ENCODE measurements around the gene NSUN7. TPM values are rescaled to one million over a fixed set of nuclear protein-coding genes. Genes with fewer than 3 reads are reported as not detected.
A peak's percentile ranks its signal among the peaks of the same experiment; 100 is the strongest.
"Not testable (repeated sequence)": the region's sequence is repeated elsewhere in the genome, so short reads cannot be mapped to it uniquely, and the experiment has no call there.

Gene NSUN7
- total RNA-seq, 4 donors from 2014 or later: 2.1 to 8.7 (median 2.9) TPM

GRCh38 chr4:40808926-40809457 lies 59.2 kb downstream of the NSUN7 start:
- no peak for TF ChIP-seq POLR2AphosphoS5 (IDR thresholded peaks at IDR 0.05)
- no peak for TF ChIP-seq CTCF (IDR thresholded peaks at IDR 0.05)
- TF ChIP-seq POLR2A (IDR thresholded peaks at IDR 0.05): no peak
- no peak for TF ChIP-seq EP300 (IDR thresholded peaks at IDR 0.05)
- 87% methylated on average over 8 of the region's 8 CpGs; no CpG with 5 or more reads in 1 of the 2 donors for WGBS, 2 donors (ENCODE audit: low coverage in 1 of 2)

GRCh38 chr4:40811956-40812355 lies 62.2 kb downstream of the NSUN7 start:
- Histone ChIP-seq H3K4me3 (no peak overlapping the region), H3K4me1 (peaks cover 0 to 6% (median 0%) of the 10 kb centered on the region in 3 donors), H3K27ac (peak overlapping the region in 2 of 4 donors; percentile 20 to 32), H3K9me3 (no peaks in the 10 kb centered on the region), H3K27me3 (no peaks in the 10 kb centered on the region), H3K36me3 (peaks cover 0 to 41% of the 10 kb centered on the region in 2 donors)
- TF ChIP-seq CTCF (IDR thresholded peaks at IDR 0.05) (no peak), POLR2A (IDR thresholded peaks at IDR 0.05) (no peak), POLR2AphosphoS5 (IDR thresholded peaks at IDR 0.05) (no peak), EP300 (IDR thresholded peaks at IDR 0.05) (no peak)
- WGBS, 2 donors (ENCODE audit: low coverage in 1 of 2): 52 to 60% methylated on average over 7 of the region's 7 CpGs
- no peak for ATAC-seq

More at GRCh38 chr4:40808926-40809457, 59.2 kb downstream of the NSUN7 start:
- H3K9me3 ChIP-seq: no peaks in the 10 kb centered on the region
- peaks cover 0 to 12% (median 0%) of the 10 kb centered on the region in 3 donors for H3K4me1 ChIP-seq
- no peak overlapping the region for H3K4me3 ChIP-seq
- no peak overlapping the region for H3K27ac ChIP-seq
- H3K36me3 ChIP-seq: peaks cover 0 to 14% of the 10 kb centered on the region in 2 donors
- ATAC-seq: no peak
- H3K27me3 ChIP-seq: no peaks in the 10 kb centered on the region

- H3K36me3 ChIP-seq: peaks cover 0 to 45% of the 10 kb centered on the region in 2 donors
- H3K4me1 ChIP-seq: peaks cover 0 to 2% (median 0%) of the 10 kb centered on the region in 3 donors
- H3K9me3 ChIP-seq: no peaks in the 10 kb centered on the region
- 85 to 94% methylated on average over 7 to 8 of the region's 8 CpGs for WGBS, 2 donors (ENCODE audit: low coverage in 1 of 2)
- no peaks in the 10 kb centered on the region for H3K27me3 ChIP-seq
- H3K27ac ChIP-seq: peak overlapping the region in 2 of 4 donors; percentile 20 to 32
- ATAC-seq: no peak
- TF ChIP-seq EP300 (IDR thresholded peaks at IDR 0.05) (no peak), POLR2AphosphoS5 (IDR thresholded peaks at IDR 0.05) (no peak), CTCF (IDR thresholded peaks at IDR 0.05) (no peak), POLR2A (IDR thresholded peaks at IDR 0.05) (no peak)
- no peak overlapping the region for H3K4me3 ChIP-seq
These were observed 62.6 kb downstream of the NSUN7 start for GRCh38 chr4:40812386-40812785.

- ATAC-seq: no peak
- no peak overlapping the region for H3K4me3 ChIP-seq
- peak overlapping the region in 1 of 4 donors; percentile 32 for H3K27ac ChIP-seq
- H3K36me3 ChIP-seq: peaks cover 0 to 50% of the 10 kb centered on the region in 2 donors
- TF ChIP-seq POLR2AphosphoS5 (IDR thresholded peaks at IDR 0.05) (no peak), POLR2A (IDR thresholded peaks at IDR 0.05) (no peak), EP300 (IDR thresholded peaks at IDR 0.05) (no peak), CTCF (IDR thresholded peaks at IDR 0.05) (no peak)
- no peaks in the 10 kb centered on the region for H3K27me3 ChIP-seq
- WGBS, 2 donors (ENCODE audit: low coverage in 1 of 2): 89 to 92% methylated on average over 1 to 2 of the region's 2 CpGs
- no peaks in the 10 kb centered on the region for H3K9me3 ChIP-seq
- no peaks in the 10 kb centered on the region for H3K4me1 ChIP-seq
These were observed 63.1 kb downstream of the NSUN7 start for GRCh38 chr4:40812856-40813255.

GRCh38 chr4:40817157-40817556 lies 67.4 kb downstream of the NSUN7 start:
- not testable (repeated sequence) for H3K4me1 ChIP-seq, ATAC-seq, H3K27ac ChIP-seq, H3K27me3 ChIP-seq, H3K4me3 ChIP-seq, H3K9me3 ChIP-seq
- WGBS, 2 donors (ENCODE audit: low coverage in 1 of 2): 89 to 90% methylated on average over 4 to 6 of the region's 6 CpGs
- peaks cover 0 to 88% of the 10 kb centered on the region in 2 donors for H3K36me3 ChIP-seq

Measured in gastroesophageal sphincter (tissue), 4 donors.